ENCODE data around the gene PTER. TPM values are rescaled to one million over a fixed set of nuclear protein-coding genes. Genes with fewer than 3 reads are reported as not detected.
A peak's percentile ranks its signal among the peaks of the same experiment; 100 is the strongest.

PTER gene
- 10 to 100 TPM; 33.1 to 34.5 TPM for total RNA-seq

GRCh38 chr10:16436758-16437539 is at the start of gene PTER:
Gene PTER, plus strand, starts transcription at chr10:16437010. Its CDS starts 47,375 bp downstream, at chr10:16484385.
- ATAC-seq: peak; percentile 99
- ChIA-PET CTCF (interaction anchor here (0.9 kb wide), 2 partner anchors 84 to 575 kb away, joined by 3 to 6 read pairs; no protein-coding TSS in a partner anchor), POLR2A (interaction anchor here (0.6 to 0.8 kb wide), 4 partner anchors 9 to 167 kb away, joined by 4 to 10 read pairs (median 8); no protein-coding TSS in a partner anchor)
- peak within 1 kb of the TSS; percentile 92 for H3K27ac Mint-ChIP-seq
- H3K4me3 Mint-ChIP-seq: peak within 1 kb of the TSS; percentile 89
- peaks cover 38% of the 10 kb centered on the region for H3K36me3 Mint-ChIP-seq (ENCODE audit: low read depth)
- intact Hi-C loops (cut with DNase I, micrococcal nuclease): loop anchor here (1.0 to 10.0 kb wide), 10 partner anchors 84 to 1480 kb away; partner anchors contain the start of genes RSU1 (in 2 of the 2), C1QL3 (in 1 of the 2), MEIG1 (in 1 of the 2) and MINDY3 (in 1 of the 2)
- H3K27me3 Mint-ChIP-seq: no peaks in the 10 kb centered on the region
- H3K4me1 Mint-ChIP-seq: peaks cover 39% of the 10 kb centered on the region
- H3K9me3 Mint-ChIP-seq (ENCODE audit: low read depth): no peaks in the 10 kb centered on the region
- peak; percentile 99 for DNase-seq

GRCh38 chr10:16392531-16393069 is 44.2 kb upstream of the PTER start:
- POLR2A ChIA-PET: no interaction called here
- DNase-seq: no peak
- H3K9me3 Mint-ChIP-seq (ENCODE audit: low read depth): no peaks in the 10 kb centered on the region

DNA sequence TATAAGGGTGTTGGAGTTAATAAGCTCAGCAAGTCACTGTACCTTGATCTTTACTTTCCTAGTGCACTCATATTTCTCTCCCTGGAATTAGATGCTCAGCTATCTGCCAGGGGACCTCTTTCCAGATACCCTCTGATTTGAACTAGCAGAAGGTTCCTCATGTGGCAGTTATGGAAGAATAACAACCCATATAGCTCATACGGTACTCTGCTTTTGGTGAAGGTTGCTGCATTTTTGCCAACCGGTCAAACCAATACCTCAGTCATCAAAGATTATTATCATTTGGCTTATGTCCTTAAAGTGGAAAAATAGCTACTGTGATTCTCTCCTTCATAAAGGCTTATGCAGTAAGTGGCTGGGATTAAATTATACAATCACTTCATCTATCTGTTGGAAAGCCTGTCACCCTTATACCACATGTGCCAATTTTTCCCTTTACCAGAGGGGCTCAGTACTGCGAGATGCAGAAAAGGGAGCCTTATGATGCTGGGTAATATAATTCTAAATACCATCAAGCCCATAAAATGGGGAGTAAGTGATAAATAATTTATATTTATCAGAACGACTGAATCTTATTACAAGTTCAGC is 43.4 kb upstream of the PTER start:
- peaks cover 11% of the 10 kb centered on the region for H3K27me3 Mint-ChIP-seq
- ATAC-seq: no peak
- H3K4me1 Mint-ChIP-seq: no peaks in the 10 kb centered on the region
- H3K27ac Mint-ChIP-seq: no peak overlapping the region
- no peak for DNase-seq
- intact Hi-C loops (cut with DNase I, micrococcal nuclease): no loop called here
- no peaks in the 10 kb centered on the region for H3K9me3 Mint-ChIP-seq (ENCODE audit: low read depth)
- POLR2A ChIA-PET: no interaction called here
- no peak overlapping the region for H3K4me3 Mint-ChIP-seq
- H3K36me3 Mint-ChIP-seq (ENCODE audit: low read depth): no peaks in the 10 kb centered on the region
- CTCF ChIA-PET: no interaction called here

More at GRCh38 chr10:16392531-16393069, 44.2 kb upstream of the PTER start:
- H3K27ac Mint-ChIP-seq: no peak overlapping the region
- ATAC-seq: no peak
- peaks cover 8% of the 10 kb centered on the region for H3K27me3 Mint-ChIP-seq
- CTCF ChIA-PET: no interaction called here
- H3K4me1 Mint-ChIP-seq: no peaks in the 10 kb centered on the region
- no peak overlapping the region for H3K4me3 Mint-ChIP-seq
- intact Hi-C loops (cut with DNase I, micrococcal nuclease): no loop called here
- no peaks in the 10 kb centered on the region for H3K36me3 Mint-ChIP-seq (ENCODE audit: low read depth)

DNA sequence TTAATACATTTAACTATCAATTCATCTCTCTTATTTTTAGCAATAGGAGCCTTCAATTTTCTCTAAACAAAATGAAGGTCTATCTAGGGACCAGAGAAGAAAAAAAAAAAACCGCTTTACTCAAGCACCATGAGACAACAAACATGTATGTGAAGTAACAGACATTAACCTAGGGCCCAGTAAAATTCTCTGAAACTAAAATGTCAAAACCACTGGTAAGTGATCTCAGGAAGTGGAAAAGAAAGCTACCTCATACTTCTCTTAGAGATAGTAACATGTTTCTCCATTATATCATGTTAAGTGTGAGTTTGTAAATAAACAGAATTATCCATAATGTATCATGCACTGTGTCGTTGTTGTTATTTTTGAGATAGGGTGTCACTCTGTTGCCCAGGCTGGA is 35.4 kb upstream of the PTER start:
- Mint-ChIP-seq H3K36me3 (ENCODE audit: low read depth) (no peaks in the 10 kb centered on the region), H3K4me1 (no peaks in the 10 kb centered on the region), H3K9me3 (ENCODE audit: low read depth) (no peaks in the 10 kb centered on the region), H3K4me3 (no peak overlapping the region), H3K27ac (no peak overlapping the region), H3K27me3 (peaks cover 4% of the 10 kb centered on the region)
- CTCF ChIA-PET: no interaction called here
- ATAC-seq (no peak), DNase-seq (no peak)
- intact Hi-C loops (cut with DNase I, micrococcal nuclease): no loop called here
- POLR2A ChIA-PET: interaction anchor here (0.6 kb wide), 1 partner anchor 14 kb away, joined by 3 read pairs; no protein-coding TSS in a partner anchor

DNA sequence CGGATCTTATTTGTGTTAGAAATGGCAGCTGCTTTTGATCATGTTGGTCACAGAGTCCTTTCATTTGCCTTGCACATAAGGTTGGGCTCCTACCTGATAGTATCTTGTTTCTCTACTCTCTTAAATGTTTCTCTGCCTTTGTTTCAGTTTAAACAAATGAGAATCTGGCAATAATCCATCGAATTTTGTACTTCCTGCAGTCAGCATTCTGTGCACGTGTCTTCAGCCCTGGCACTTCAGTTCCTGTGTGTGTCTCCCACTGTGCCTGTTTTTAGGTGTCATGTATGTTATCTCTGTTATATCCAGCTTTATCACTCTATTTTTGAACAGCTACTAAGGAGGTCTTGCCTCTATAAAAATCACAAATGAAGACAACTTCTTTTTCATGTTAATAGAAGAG is 28.4 kb upstream of the PTER start:
- no peaks in the 10 kb centered on the region for H3K9me3 Mint-ChIP-seq (ENCODE audit: low read depth)
- H3K36me3 Mint-ChIP-seq (ENCODE audit: low read depth): no peaks in the 10 kb centered on the region
- DNase-seq: no peak
- no peaks in the 10 kb centered on the region for H3K4me1 Mint-ChIP-seq
- H3K27me3 Mint-ChIP-seq: peaks cover 15% of the 10 kb centered on the region
- H3K4me3 Mint-ChIP-seq: no peak overlapping the region
- POLR2A ChIA-PET: no interaction called here
- intact Hi-C loops (cut with DNase I, micrococcal nuclease): no loop called here
- CTCF ChIA-PET: no interaction called here
- no peak for ATAC-seq
- no peak overlapping the region for H3K27ac Mint-ChIP-seq

DNA sequence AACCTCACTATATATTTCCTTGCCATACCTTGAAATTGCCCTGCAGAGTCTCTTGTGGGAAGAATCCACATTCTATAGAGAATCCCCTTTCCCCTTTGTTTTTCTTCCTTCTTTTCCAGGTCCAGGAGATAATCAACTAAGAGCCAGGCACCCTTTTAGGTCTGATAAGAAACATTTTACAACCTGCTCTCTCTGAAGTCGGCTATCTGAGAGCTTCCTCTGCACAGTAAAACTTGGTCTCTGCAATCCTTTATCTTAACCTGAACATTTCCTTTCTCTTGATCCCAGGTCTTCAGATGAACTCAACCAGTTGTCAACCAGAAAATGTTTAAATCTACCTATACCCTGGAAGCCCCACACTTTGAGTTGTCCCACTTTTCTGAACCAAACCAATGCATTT is 19.5 kb upstream of the PTER start:
- Mint-ChIP-seq H3K9me3 (ENCODE audit: low read depth) (no peaks in the 10 kb centered on the region), H3K27ac (no peak overlapping the region), H3K4me3 (no peak overlapping the region), H3K36me3 (ENCODE audit: low read depth) (no peaks in the 10 kb centered on the region), H3K27me3 (peaks cover 11% of the 10 kb centered on the region), H3K4me1 (no peaks in the 10 kb centered on the region)
- ChIA-PET CTCF (no interaction called here), POLR2A (no interaction called here)
- ATAC-seq (no peak), DNase-seq (no peak)
- intact Hi-C loops (cut with DNase I, micrococcal nuclease): no loop called here

GRCh38 chr10:16423599-16423998 is 13.2 kb upstream of the PTER start:
- ChIA-PET CTCF (no interaction called here), POLR2A (no interaction called here)
- DNase-seq (no peak), ATAC-seq (no peak)
- H3K4me1 Mint-ChIP-seq: peaks cover 1% of the 10 kb centered on the region
- intact Hi-C loops (cut with DNase I, micrococcal nuclease): no loop called here
- no peak overlapping the region for H3K4me3 Mint-ChIP-seq
- no peaks in the 10 kb centered on the region for H3K36me3 Mint-ChIP-seq (ENCODE audit: low read depth)
- peaks cover 5% of the 10 kb centered on the region for H3K9me3 Mint-ChIP-seq (ENCODE audit: low read depth)
- H3K27ac Mint-ChIP-seq: no peak overlapping the region
- peaks cover 11% of the 10 kb centered on the region for H3K27me3 Mint-ChIP-seq

- H3K36me3 Mint-ChIP-seq (ENCODE audit: low read depth): no peaks in the 10 kb centered on the region
- peaks cover 1% of the 10 kb centered on the region for H3K4me1 Mint-ChIP-seq
- no peak overlapping the region for H3K27ac Mint-ChIP-seq
- peaks cover 4% of the 10 kb centered on the region for H3K27me3 Mint-ChIP-seq
- no peak overlapping the region for H3K4me3 Mint-ChIP-seq
- intact Hi-C loops (cut with DNase I, micrococcal nuclease): no loop called here
- ATAC-seq (no peak), DNase-seq (no peak)
- H3K9me3 Mint-ChIP-seq (ENCODE audit: low read depth): peaks cover 5% of the 10 kb centered on the region
- ChIA-PET POLR2A (no interaction called here), CTCF (no interaction called here)
Measured at GRCh38 chr10:16425449-16425848, 11.4 kb upstream of the PTER start.

- DNase-seq (no peak), ATAC-seq (no peak)
- Mint-ChIP-seq H3K36me3 (ENCODE audit: low read depth) (no peaks in the 10 kb centered on the region), H3K9me3 (ENCODE audit: low read depth) (peaks cover 5% of the 10 kb centered on the region), H3K27me3 (no peaks in the 10 kb centered on the region), H3K4me1 (peaks cover 1% of the 10 kb centered on the region), H3K4me3 (no peak overlapping the region), H3K27ac (no peak overlapping the region)
- ChIA-PET CTCF (no interaction called here), POLR2A (no interaction called here)
- intact Hi-C loops (cut with DNase I, micrococcal nuclease): no loop called here
Measured at GRCh38 chr10:16429539-16429938, 7.3 kb upstream of the PTER start.

GRCh38 chr10:16436367-16436757 is 448 bp upstream of the PTER start:
- DNase-seq (peak; percentile 39), ATAC-seq (peak; percentile 3)
- no peaks in the 10 kb centered on the region for H3K27me3 Mint-ChIP-seq
- ChIA-PET POLR2A (interaction anchor here (0.8 kb wide), 1 partner anchor 10 kb away, joined by 8 read pairs; no protein-coding TSS in a partner anchor), CTCF (no interaction called here)
- intact Hi-C loops (cut with DNase I, micrococcal nuclease): loop anchor here (1.0 to 10.0 kb wide), 9 partner anchors 84 to 1479 kb away; partner anchors contain the start of genes RSU1 (in 2 of the 2), C1QL3 (in 1 of the 2), MEIG1 (in 1 of the 2) and NMT2 (in 1 of the 2)
- no peaks in the 10 kb centered on the region for H3K9me3 Mint-ChIP-seq (ENCODE audit: low read depth)
- H3K27ac Mint-ChIP-seq: peak overlapping the region; percentile 92
- peaks cover 34% of the 10 kb centered on the region for H3K4me1 Mint-ChIP-seq
- H3K36me3 Mint-ChIP-seq (ENCODE audit: low read depth): peaks cover 34% of the 10 kb centered on the region
- peak overlapping the region; percentile 89 for H3K4me3 Mint-ChIP-seq

- Mint-ChIP-seq H3K4me3 (peak overlapping the region; percentile 89), H3K36me3 (ENCODE audit: low read depth) (peaks cover 42% of the 10 kb centered on the region), H3K4me1 (peaks cover 39% of the 10 kb centered on the region), H3K9me3 (ENCODE audit: low read depth) (no peaks in the 10 kb centered on the region), H3K27me3 (no peaks in the 10 kb centered on the region), H3K27ac (peak overlapping the region; percentile 92)
- ChIA-PET POLR2A (interaction anchor here (0.6 kb wide), 1 partner anchor 168 kb away, joined by 10 read pairs; no protein-coding TSS in a partner anchor), CTCF (interaction anchor here (0.9 kb wide), 2 partner anchors 83 to 576 kb away, joined by 3 to 6 read pairs; no protein-coding TSS in a partner anchor)
- intact Hi-C loops (cut with DNase I, micrococcal nuclease): loop anchor here (1.0 to 10.0 kb wide), 9 partner anchors 83 to 1480 kb away; partner anchors contain the start of genes C1QL3 (in 1 of the 2), MEIG1 (in 1 of the 2), MINDY3 (in 1 of the 2) and NMT2 (in 1 of the 2)
- ATAC-seq (no peak), DNase-seq (no peak)
Measured at GRCh38 chr10:16437540-16437894, 707 bp downstream of the PTER start.

Measured in activated CD4-positive, alpha-beta T cell treated with anti-CD3 and anti-CD28 coated beads for 36 hours (primary cell).